Stomach (tissue), 9 donors: ENCODE measurements around the gene ANKRD39. TPM values are rescaled to one million over a fixed set of nuclear protein-coding genes. Genes with fewer than 3 reads are reported as not detected.

Experiments
- DNase-seq, 2 donors: peaks; one replicate each; pipeline versions ENCODE4 v3.0.0 to v3.0.0-alpha.2; 2013 to 2019
- H3K27ac ChIP-seq, 5 donors: fragments of 200-600 bp in 4 of 5; sonication (generic) in 4 of 5; one replicate each; pipeline ENCODE4 v1.5.1; 2013 to 2019; ENCODE audit warnings: mild to moderate bottlenecking in 1 of 5, moderate library complexity in 1 of 5
- H3K27me3 ChIP-seq, 3 donors: fragments of 200-600 bp; sonication (generic); one replicate each; pipeline ENCODE4 v1.5.1; 2017 to 2019; ENCODE audit warnings: mixed run types in 1 of 3
- H3K36me3 ChIP-seq, 4 donors: fragments of 200-600 bp; sonication (generic); 1 replicate in 3 of 4; 2 replicates in 1 of 4; pipeline ENCODE4 v1.5.1; 2016 to 2019
- H3K4me1 ChIP-seq, 4 donors: fragments of 200-600 bp; sonication (generic); one replicate each; pipeline ENCODE4 v1.5.1; 2016 to 2019
- H3K4me3 ChIP-seq, 4 donors: fragments of 200-600 bp; sonication (generic) in 3 of 4; one replicate each; pipeline ENCODE4 v1.5.1; 2016 to 2019; ENCODE audit warnings: mild to moderate bottlenecking in 1 of 4
- H3K9me3 ChIP-seq, 4 donors: fragments of 200-600 bp; sonication (generic); one replicate each; pipeline ENCODE4 v1.5.1; 2016 to 2019
- EP300 ChIP-seq: sonication (generic); formaldehyde crosslinking; IDR thresholded peaks from one replicate; pipeline ENCODE4 v1.6.1; 2017; ENCODE audit warnings: antibody characterized with exemption
- POLR2A ChIP-seq, 4 donors: fragments of 450-650 bp; IDR thresholded peaks; one replicate each; pipeline ENCODE4 v1.6.1; 2016; ENCODE audit warnings: antibody characterized with exemption in 4 of 4, control low read depth in 2 of 4, mild to moderate bottlenecking in 1 of 4, moderate library complexity in 1 of 4
- POLR2AphosphoS5 ChIP-seq, 3 donors: sonication (generic); formaldehyde crosslinking; IDR thresholded peaks; one replicate each; pipeline ENCODE4 v1.6.1; 2016; ENCODE audit warnings: antibody characterized with exemption in 3 of 3
- WGBS, 5 donors: extraction: QIAGEN DNeasy Blood & Tissue Kit in 3 of 5; methylation state at CpG; one replicate each; pipeline versions ENCODE4 v1.1.5 to v1.1.7; 2013 to 2018; 5-methylcytosine and 5-hydroxymethylcytosine counted together
- intact Hi-C: fragments of 100-400 bp; cut with DNase I; formaldehyde crosslinking; loops from one replicate; pipeline ENCODE4 v1.15.1; 2023; ENCODE audit warnings: low total_unique reads
- polyA plus RNA-seq, 3 donors: library from polyadenylated mRNA; stranded (reverse); fragments of 200-250 nt; gene quantifications; one replicate each; pipeline ENCODE4 v1.2.3, GENCODE V29; 2013
- total RNA-seq, 5 donors: library from RNA; depleted of rRNA; stranded (reverse); fragments of >200 nt; gene quantifications; one replicate each; pipeline versions ENCODE4 v1.1.0 to v1.2.3, GENCODE V29; 2014 to 2016
- TF ChIP-seq, protein P1 (sequence below), 7 experiments: fragments of 450-650 bp in 4 of 7; fragments of 200-600 bp in 3 of 7; sonication (generic) in 3 of 7; IDR thresholded peaks; one replicate each; pipeline ENCODE4 v1.5.1; 2016 to 2019; ENCODE audit warnings: antibody characterized with exemption in 7 of 7, control low read depth in 2 of 7, mild to moderate bottlenecking in 1 of 7
- donor health status: healthy with polysubstance abuse.
- donor health status: Bipolar disorder and iron deficiency.
- donor health status: healthy.

ANKRD39 gene
- total and polyA plus RNA-seq, 8 donors: 2.8 to 32.1 (median 12.8) TPM

- no peaks in the 10 kb centered on the region for H3K27me3 ChIP-seq
- H3K9me3 ChIP-seq: no peaks in the 10 kb centered on the region
- DNase-seq: no peak
- no peak overlapping the region for H3K27ac ChIP-seq
- TF ChIP-seq POLR2A (IDR thresholded peaks at IDR 0.05): no peak
- H3K4me1 ChIP-seq: peaks cover 0 to 9% (median 8%) of the 10 kb centered on the region in 4 donors
- no peak overlapping the region for H3K4me3 ChIP-seq
- intact Hi-C loops: no loop called here
- WGBS, 5 donors: 83 to 89% (median 88%) methylated on average over 8 to 10 of the region's 10 CpGs
- peaks cover 10 to 58% (median 51%) of the 10 kb centered on the region in 4 donors for H3K36me3 ChIP-seq
Observed at GRCh38 chr2:96801786-96802595, 55.8 kb downstream of the ANKRD39 start.

- no peaks in the 10 kb centered on the region for H3K9me3 ChIP-seq
- peak overlapping the region in 1 of 5 donors; percentile 5 for H3K27ac ChIP-seq
- no peaks in the 10 kb centered on the region for H3K27me3 ChIP-seq
- TF ChIP-seq EP300 (no peak), POLR2AphosphoS5 (IDR thresholded peaks at IDR 0.05) (peak in 1 of 3 donors; percentile 81), POLR2A (IDR thresholded peaks at IDR 0.05) (no peak)
- TF ChIP-seq, protein P1, sequence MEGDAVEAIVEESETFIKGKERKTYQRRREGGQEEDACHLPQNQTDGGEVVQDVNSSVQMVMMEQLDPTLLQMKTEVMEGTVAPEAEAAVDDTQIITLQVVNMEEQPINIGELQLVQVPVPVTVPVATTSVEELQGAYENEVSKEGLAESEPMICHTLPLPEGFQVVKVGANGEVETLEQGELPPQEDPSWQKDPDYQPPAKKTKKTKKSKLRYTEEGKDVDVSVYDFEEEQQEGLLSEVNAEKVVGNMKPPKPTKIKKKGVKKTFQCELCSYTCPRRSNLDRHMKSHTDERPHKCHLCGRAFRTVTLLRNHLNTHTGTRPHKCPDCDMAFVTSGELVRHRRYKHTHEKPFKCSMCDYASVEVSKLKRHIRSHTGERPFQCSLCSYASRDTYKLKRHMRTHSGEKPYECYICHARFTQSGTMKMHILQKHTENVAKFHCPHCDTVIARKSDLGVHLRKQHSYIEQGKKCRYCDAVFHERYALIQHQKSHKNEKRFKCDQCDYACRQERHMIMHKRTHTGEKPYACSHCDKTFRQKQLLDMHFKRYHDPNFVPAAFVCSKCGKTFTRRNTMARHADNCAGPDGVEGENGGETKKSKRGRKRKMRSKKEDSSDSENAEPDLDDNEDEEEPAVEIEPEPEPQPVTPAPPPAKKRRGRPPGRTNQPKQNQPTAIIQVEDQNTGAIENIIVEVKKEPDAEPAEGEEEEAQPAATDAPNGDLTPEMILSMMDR (IDR thresholded peaks at IDR 0.05): peak in 5 of 7 experiments; percentile 86 to 95 (median 87)
- no peak overlapping the region for H3K4me3 ChIP-seq
- peaks cover 0 to 9% (median 8%) of the 10 kb centered on the region in 4 donors for H3K4me1 ChIP-seq
- DNase-seq: peak; percentile 84 to 90
- peaks cover 10 to 60% (median 53%) of the 10 kb centered on the region in 4 donors for H3K36me3 ChIP-seq
- intact Hi-C loops: no loop called here
- WGBS, 5 donors: 39 to 48% (median 40%) methylated on average over 10 to 15 of the region's 15 CpGs
Observed at GRCh38 chr2:96801005-96801785, 56.6 kb downstream of the ANKRD39 start.

DNA sequence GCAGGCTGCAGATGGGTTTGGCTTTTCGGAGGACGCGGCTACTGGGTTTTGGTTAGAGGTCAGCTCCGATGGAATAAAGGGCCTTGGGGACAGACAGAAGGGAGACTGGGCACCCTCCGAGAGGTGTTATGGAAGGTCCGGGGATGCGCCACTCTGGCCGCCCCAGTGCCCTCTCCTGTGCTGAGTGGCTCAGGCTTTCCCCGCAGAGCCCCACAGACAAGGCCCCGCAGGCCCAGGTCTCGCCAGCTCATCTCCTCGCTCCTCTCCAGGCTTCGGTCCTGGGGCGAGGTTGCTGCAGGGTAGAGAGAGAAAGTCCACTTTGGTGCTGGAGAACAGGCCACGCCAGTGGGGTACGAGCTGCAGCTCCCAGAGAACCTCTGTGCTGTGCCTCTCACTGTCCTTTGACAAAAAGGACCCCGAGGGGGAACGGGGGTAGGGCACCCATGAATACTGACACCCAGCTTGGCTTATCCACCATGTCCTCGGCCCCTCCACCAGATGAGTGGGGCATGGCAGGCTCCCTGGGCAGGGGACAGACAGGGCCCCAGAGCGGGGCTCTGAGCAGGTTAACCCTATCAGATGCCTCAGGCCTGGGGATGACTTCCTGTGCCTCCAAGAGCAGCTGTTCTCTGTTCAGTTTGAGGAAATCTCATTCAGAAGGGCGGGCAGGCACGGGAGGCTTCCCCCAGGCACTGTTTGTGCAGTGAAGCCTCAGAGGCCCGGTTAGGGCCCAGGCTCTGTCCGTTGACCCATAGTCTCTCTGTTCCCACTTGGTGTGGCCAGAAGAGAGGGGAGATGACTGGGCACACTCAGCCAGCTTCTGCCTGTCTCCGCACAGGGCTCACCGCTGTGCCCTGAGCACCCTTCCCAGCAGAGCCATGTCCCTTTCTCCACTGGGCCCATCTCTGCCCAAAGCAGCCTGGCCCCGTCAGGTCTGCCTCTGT lies 57.5 kb downstream of the ANKRD39 start:
- 84 to 94% (median 88%) methylated on average over 23 to 27 of the region's 27 CpGs for WGBS, 5 donors
- DNase-seq: no peak
- H3K4me3 ChIP-seq: no peak overlapping the region
- H3K27me3 ChIP-seq: no peaks in the 10 kb centered on the region
- no peak for TF ChIP-seq POLR2AphosphoS5 (IDR thresholded peaks at IDR 0.05)
- TF ChIP-seq, protein P1 (IDR thresholded peaks at IDR 0.05): no peak
- TF ChIP-seq POLR2A (IDR thresholded peaks at IDR 0.05): no peak
- no peak for TF ChIP-seq EP300
- intact Hi-C loops: no loop called here
- peak overlapping the region in 1 of 5 donors; percentile 5 for H3K27ac ChIP-seq
- H3K4me1 ChIP-seq: peaks cover 0 to 9% (median 8%) of the 10 kb centered on the region in 4 donors
- H3K36me3 ChIP-seq: peaks cover 10 to 60% (median 53%) of the 10 kb centered on the region in 4 donors
- H3K9me3 ChIP-seq: no peaks in the 10 kb centered on the region

DNA sequence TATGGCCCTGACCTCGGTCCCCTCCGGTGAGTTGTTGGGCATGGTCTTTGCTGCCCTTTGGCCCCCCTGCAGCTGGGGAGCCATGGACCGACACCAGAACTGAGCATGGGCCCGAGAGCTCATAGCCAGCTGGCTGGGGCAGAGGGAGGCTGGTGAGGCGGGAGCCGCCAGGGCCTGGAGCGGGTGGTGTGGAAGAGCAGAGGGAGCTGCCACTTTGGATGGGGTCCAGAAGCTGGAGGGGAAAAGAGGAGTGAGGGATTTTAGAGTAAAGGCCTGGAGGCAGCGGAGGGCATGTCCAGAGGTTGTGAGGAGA lies 58.2 kb downstream of the ANKRD39 start:
- no peak for DNase-seq
- Histone ChIP-seq H3K27me3 (no peaks in the 10 kb centered on the region), H3K9me3 (no peaks in the 10 kb centered on the region), H3K36me3 (peaks cover 10 to 59% (median 53%) of the 10 kb centered on the region in 4 donors), H3K27ac (no peak overlapping the region), H3K4me1 (peaks cover 0 to 9% (median 8%) of the 10 kb centered on the region in 4 donors), H3K4me3 (no peak overlapping the region)
- intact Hi-C loops: no loop called here
- TF ChIP-seq POLR2A (IDR thresholded peaks at IDR 0.05) (no peak), EP300 (no peak), POLR2AphosphoS5 (IDR thresholded peaks at IDR 0.05) (no peak)
- TF ChIP-seq, protein P1 (IDR thresholded peaks at IDR 0.05): no peak
- 90 to 97% (median 96%) methylated on average over 8 of the region's 8 CpGs for WGBS, 5 donors
